A549 (cell line): ENCODE data around the gene FAHD2A. TPM values are rescaled to one million over a fixed set of nuclear protein-coding genes. Genes with fewer than 3 reads are reported as not detected.

Experiments used
- ATAC-seq, 2 experiments: fragments of 200-7000 bp in 1 of 2; fragments of >200 bp in 1 of 2; cut with Nextera tagmentation in 1 of 2; cut with Tn5 transposase in 1 of 2; 3 replicates each; pipeline versions ENCODE4 v1.8.0 to v1.9.1; 2018 to 2020; ENCODE audit warnings: mild to moderate bottlenecking in 1 of 2, moderate library complexity in 1 of 2
- CTCF ChIA-PET: fragments of 300-600 bp; sonication (Branson Sonifier 250); formaldehyde crosslinking; extraction: SDS; loops from one replicate; lab custom pipeline; 2021; ENCODE audit warnings: antibody characterized with exemption, inconsistent platforms; lab: Yijun Ruan, JAX
- POLR2A ChIA-PET: fragments of 350-600 bp; formaldehyde crosslinking; extraction: SDS; loops from one replicate; lab custom pipeline; 2021; ENCODE audit warnings: antibody characterized with exemption, inconsistent platforms; lab: Yijun Ruan, JAX
- DNase-seq, 2 experiments: peaks; one replicate each; pipeline versions ENCODE4 v3.0.0 to v3.0.0-alpha.2; 2011 to 2016; ENCODE audit warnings: low read depth in 1 of 2, low spot score in 1 of 2
- FAIRE-seq: peaks from 2 replicates; lab custom pipeline; 2011; peaks lifted over from hg19 to GRCh38; lab: Jason Lieb, UNC
- H3K27ac ChIP-seq, 2 experiments: fragments of >200 bp; sonication (Bioruptor Twin); formaldehyde crosslinking; 3 replicates each; pipeline ENCODE4 v1.5.1; 2016 to 2017
- H3K4me1 ChIP-seq: fragments of >200 bp; sonication (Bioruptor Twin); formaldehyde crosslinking; 3 replicates; pipeline ENCODE4 v1.6.1; 2016
- H3K4me2 ChIP-seq: fragments of >200 bp; sonication (Bioruptor Twin); formaldehyde crosslinking; 3 replicates; pipeline ENCODE4 v1.6.1; 2016
- H3K4me3 ChIP-seq: fragments of >200 bp; sonication (Bioruptor Twin); formaldehyde crosslinking; 3 replicates; pipeline ENCODE4 v1.5.1; 2016
- H3K9me3 ChIP-seq: fragments of >200 bp; sonication (Bioruptor Twin); formaldehyde crosslinking; 3 replicates; pipeline ENCODE4 v1.6.1; 2016
- BCL3 ChIP-seq: fragments of >200 bp; sonication (Bioruptor Twin); formaldehyde crosslinking; IDR thresholded peaks from 3 replicates; pipeline ENCODE4 v1.6.1; 2016
- CBX8 ChIP-seq: fragments of 200-600 bp; sonication (generic); IDR thresholded peaks from 2 replicates; pipeline ENCODE4 v1.6.1; 2016
- ESRRA ChIP-seq: fragments of 150-350 bp; IDR thresholded peaks from 2 replicates; pipeline ENCODE4 v1.6.1; 2014; ENCODE audit warnings: mild to moderate bottlenecking, low read length, borderline replicate concordance
- FOSL2 ChIP-seq, 2 experiments: fragments of 450-650 bp in 1 of 2; fragments of >200 bp in 1 of 2; sonication (Bioruptor Twin) in 1 of 2; formaldehyde crosslinking; IDR thresholded peaks; 2 replicates each; pipeline versions ENCODE4 v1.5.0 to v1.6.1; 2016 to 2020; ENCODE audit warnings: mild to moderate bottlenecking in 1 of 2, moderate library complexity in 1 of 2
- HOXB13 ChIP-seq: fragments of 250-450 bp; sonication (Bioruptor Pico); IDR thresholded peaks from 2 replicates; pipeline ENCODE4 v1.5.0; 2020; ENCODE audit warnings: low read depth, mild to moderate bottlenecking, moderate library complexity
- KDM1A ChIP-seq: fragments of 200-600 bp; sonication (generic); IDR thresholded peaks from 2 replicates; pipeline ENCODE4 v1.6.1; 2016; ENCODE audit warnings: low read depth, mild to moderate bottlenecking
- MAFK ChIP-seq: fragments of 450-650 bp; IDR thresholded peaks from 2 replicates; pipeline ENCODE4 v1.6.1; 2014; ENCODE audit not compliant: partially characterized antibody
- NPAS2 ChIP-seq: fragments of 250-450 bp; sonication (Bioruptor Pico); IDR thresholded peaks from 2 replicates; pipeline ENCODE4 v1.8.0; 2022; ENCODE audit warnings: mild to moderate bottlenecking, moderate library complexity, borderline replicate concordance
- RARB ChIP-seq: fragments of 250-450 bp; sonication (Bioruptor Pico); IDR thresholded peaks from 2 replicates; pipeline ENCODE4 v1.8.0; 2021; ENCODE audit warnings: mild to moderate bottlenecking, moderate library complexity
- REST ChIP-seq: fragments of 200-600 bp; sonication (generic); IDR thresholded peaks from 2 replicates; pipeline ENCODE4 v1.6.1; 2016; ENCODE audit warnings: antibody characterized with exemption, mild to moderate bottlenecking, moderate library complexity
- SMC3 ChIP-seq: fragments of >200 bp; sonication (Bioruptor Twin); formaldehyde crosslinking; IDR thresholded peaks from 3 replicates; pipeline ENCODE4 v1.6.1; 2018; ENCODE audit warnings: inconsistent platforms
- SREBF2 ChIP-seq: fragments of 450-650 bp; IDR thresholded peaks from 2 replicates; pipeline ENCODE4 v1.6.1; 2014; ENCODE audit warnings: mild to moderate bottlenecking, moderate library complexity
- TFCP2L1 ChIP-seq: fragments of 250-450 bp; sonication (Bioruptor Pico); IDR thresholded peaks from 2 replicates; pipeline ENCODE4 v1.5.0; 2021; ENCODE audit warnings: mild to moderate bottlenecking
- WGBS: methylation state at CpG from one replicate; pipeline ENCODE4 v1.1.6; 2017; ENCODE audit errors: missing lambda C conversion rate; 5-methylcytosine and 5-hydroxymethylcytosine counted together
- polyA plus RNA-seq, 4 experiments: library from polyadenylated mRNA; depleted of rRNA in 3 of 4; stranded (reverse); fragments of >200 nt; fragmentation: RNase III in 1 of 4; extraction: RNeasy Plus Mini Kit Qiagen cat#74134 plus additional on column Dnase treatment in 1 of 4; gene quantifications; 2 replicates in 3 of 4; 3 replicates in 1 of 4; pipeline ENCODE4 v1.2.3, GENCODE V29; 2011 to 2017
- TF ChIP-seq, protein P1 (sequence below): fragments of 450-650 bp; IDR thresholded peaks from 2 replicates; pipeline ENCODE4 v1.6.1; 2014; ENCODE audit warnings: antibody characterized with exemption
- TF ChIP-seq, protein P2 (sequence below): fragments of >200 bp; sonication (Bioruptor Twin); formaldehyde crosslinking; IDR thresholded peaks from 2 replicates; pipeline ENCODE4 v1.6.1; 2016
- TF ChIP-seq, protein P3 (sequence below): IDR thresholded peaks from 2 replicates; pipeline ENCODE4 v1.6.1; 2012

Gene FAHD2A
- polyA plus RNA-seq, 2 of the 4 experiments (the other 2 are of a cell fraction) = 28.1 to 33.0 TPM

GRCh38 chr2:95372216-95372829 is 30.2 kb upstream of the FAHD2A start:
- H3K27ac ChIP-seq = no peak overlapping the region
- H3K4me1 ChIP-seq = no peaks in the 10 kb centered on the region
- FAIRE-seq (no peak), DNase-seq (no peak), ATAC-seq (0 out of 6 replicates have a peak, but pooled peaks of 1 of the 2 experiments have one; percentile 19)
- POLR2A ChIA-PET = no interaction called here
- CTCF ChIA-PET = interaction anchor here (0.6 to 1.4 kb wide), 3 partner anchors 17 to 187 kb away, joined by 3 to 6 read pairs (median 4); no protein-coding TSS in a partner anchor
- TF ChIP-seq MAFK (no peak), CBX8 (no peak), ESRRA (no peak), BCL3 (no peak), NPAS2 (no peak), REST (no peak), RARB (CRISPR knock-in tag) (no peak), HOXB13 (CRISPR knock-in tag) (no peak)
- TF ChIP-seq, protein P1, sequence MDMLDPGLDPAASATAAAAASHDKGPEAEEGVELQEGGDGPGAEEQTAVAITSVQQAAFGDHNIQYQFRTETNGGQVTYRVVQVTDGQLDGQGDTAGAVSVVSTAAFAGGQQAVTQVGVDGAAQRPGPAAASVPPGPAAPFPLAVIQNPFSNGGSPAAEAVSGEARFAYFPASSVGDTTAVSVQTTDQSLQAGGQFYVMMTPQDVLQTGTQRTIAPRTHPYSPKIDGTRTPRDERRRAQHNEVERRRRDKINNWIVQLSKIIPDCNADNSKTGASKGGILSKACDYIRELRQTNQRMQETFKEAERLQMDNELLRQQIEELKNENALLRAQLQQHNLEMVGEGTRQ = no peak
- TF ChIP-seq, protein P2, sequence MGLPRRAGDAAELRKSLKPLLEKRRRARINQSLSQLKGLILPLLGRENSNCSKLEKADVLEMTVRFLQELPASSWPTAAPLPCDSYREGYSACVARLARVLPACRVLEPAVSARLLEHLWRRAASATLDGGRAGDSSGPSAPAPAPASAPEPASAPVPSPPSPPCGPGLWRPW = no peak
- TF ChIP-seq, protein P3, sequence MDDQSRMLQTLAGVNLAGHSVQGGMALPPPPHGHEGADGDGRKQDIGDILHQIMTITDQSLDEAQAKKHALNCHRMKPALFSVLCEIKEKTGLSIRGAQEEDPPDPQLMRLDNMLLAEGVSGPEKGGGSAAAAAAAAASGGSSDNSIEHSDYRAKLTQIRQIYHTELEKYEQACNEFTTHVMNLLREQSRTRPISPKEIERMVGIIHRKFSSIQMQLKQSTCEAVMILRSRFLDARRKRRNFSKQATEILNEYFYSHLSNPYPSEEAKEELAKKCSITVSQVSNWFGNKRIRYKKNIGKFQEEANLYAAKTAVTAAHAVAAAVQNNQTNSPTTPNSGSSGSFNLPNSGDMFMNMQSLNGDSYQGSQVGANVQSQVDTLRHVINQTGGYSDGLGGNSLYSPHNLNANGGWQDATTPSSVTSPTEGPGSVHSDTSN = no peak
- 36% methylated on average over 8 of the region's 8 CpGs for WGBS
- H3K4me2 ChIP-seq = no peak overlapping the region
- H3K4me3 ChIP-seq = no peak overlapping the region
- no peaks in the 10 kb centered on the region for H3K9me3 ChIP-seq

DNA sequence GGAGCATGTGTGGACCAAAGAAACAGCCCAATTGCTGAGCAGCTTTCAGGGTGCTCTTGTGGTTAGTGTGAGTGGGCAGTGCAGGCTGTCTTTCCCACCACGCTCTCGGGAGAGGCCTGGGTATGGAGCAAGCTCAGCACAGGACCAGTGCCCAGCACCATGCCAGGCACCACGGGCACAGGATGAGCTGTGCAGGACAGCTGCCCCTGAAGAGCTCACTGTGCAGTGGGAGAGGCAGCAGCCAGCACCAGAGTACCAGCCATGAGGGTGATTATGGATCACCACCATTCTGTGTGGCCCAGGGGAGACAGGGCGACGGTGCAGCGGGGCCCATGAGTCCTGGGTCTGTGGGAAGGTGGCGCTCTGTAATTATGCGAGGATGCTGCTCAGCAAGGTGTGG is 29.7 kb upstream of the FAHD2A start:
- no peak overlapping the region for H3K4me3 ChIP-seq
- DNase-seq (no peak), ATAC-seq (no peak; a peak in 1 of 6 replicates), FAIRE-seq (no peak)
- no peak overlapping the region for H3K4me2 ChIP-seq
- no peak overlapping the region for H3K27ac ChIP-seq
- TF ChIP-seq FOSL2 (IDR thresholded peaks at IDR 0.05) (no peak), FOSL2 (CRISPR knock-in tag; IDR thresholded peaks at IDR 0.05) (no peak), CBX8 (no peak), KDM1A (no peak), SREBF2 (no peak), TFCP2L1 (CRISPR knock-in tag) (no peak), SMC3 (no peak)
- ChIA-PET CTCF (interaction anchor here (1.1 kb wide), 1 partner anchor 16 kb away, joined by 3 read pairs; no protein-coding TSS in a partner anchor), POLR2A (no interaction called here)
- no peaks in the 10 kb centered on the region for H3K9me3 ChIP-seq
- WGBS = 52% methylated on average over 8 of the region's 8 CpGs
- no peaks in the 10 kb centered on the region for H3K4me1 ChIP-seq
